GM18858 (cell line): ENCODE data around the gene PCK1.

Experiments used
- ATAC-seq: cut with Tn5 transposase; IDR thresholded peaks from one replicate; pipeline ENCODE4 v1.9.1; 2021; ENCODE audit not compliant: unreplicated experiment

PCK1 gene

GRCh38 chr20:57559658-57560553, 1.0 kb upstream of the PCK1 start:
- no peak for ATAC-seq

GRCh38 chr20:57561356-57562279, 708 bp downstream of the PCK1 start:
- ATAC-seq = no peak

GRCh38 chr20:57562541-57563465, 1.9 kb downstream of the PCK1 start:
- ATAC-seq = no peak

- no peak for ATAC-seq
Measured at GRCh38 chr20:57563522-57563921, 2.6 kb downstream of the PCK1 start.

GRCh38 chr20:57564180-57564802, 3.4 kb downstream of the PCK1 start:
- no peak for ATAC-seq

GRCh38 chr20:57564951-57565642, 4.2 kb downstream of the PCK1 start:
- ATAC-seq = no peak

GRCh38 chr20:57566399-57566798, 5.5 kb downstream of the PCK1 start:
- no peak for ATAC-seq

- no peak for ATAC-seq
Measured at GRCh38 chr20:57566803-57567459, 6.0 kb downstream of the PCK1 start.

GRCh38 chr20:57567471-57568079, 6.7 kb downstream of the PCK1 start:
- no peak for ATAC-seq

GRCh38 chr20:57568088-57568896, 7.4 kb downstream of the PCK1 start:
- ATAC-seq = no peak

GRCh38 chr20:57568960-57569359, 8.1 kb downstream of the PCK1 start:
- ATAC-seq = no peak

- ATAC-seq = no peak
Measured at GRCh38 chr20:57570145-57570850, 9.4 kb downstream of the PCK1 start.

- no peak for ATAC-seq
Measured at GRCh38 chr20:57570920-57571319, 10.0 kb downstream of the PCK1 start.

- ATAC-seq = no peak
Measured at GRCh38 chr20:57571782-57572416, 11.0 kb downstream of the PCK1 start.

GRCh38 chr20:57573242-57573641, 12.3 kb downstream of the PCK1 start:
- no peak for ATAC-seq

GRCh38 chr20:57573894-57574293, 13.0 kb downstream of the PCK1 start:
- no peak for ATAC-seq

GRCh38 chr20:57574954-57575353, 14.0 kb downstream of the PCK1 start:
- ATAC-seq = no peak
